ENCODE data around the gene RFC2. TPM values are rescaled to one million over a fixed set of nuclear protein-coding genes. Genes with fewer than 3 reads are reported as not detected.

RFC2 gene
- total RNA-seq, 1 donor from 2014 or later = 37.7 TPM

GRCh38 chr7:74269757-74270277, 15.6 kb upstream of the RFC2 start:
- peaks cover 0 to 8% of the 10 kb centered on the region in 2 donors for H3K4me1 ChIP-seq
- no peaks in the 10 kb centered on the region for H3K36me3 ChIP-seq
- peak overlapping the region; percentile 39 to 55 for H3K4me3 ChIP-seq
- no peaks in the 10 kb centered on the region for H3K9me3 ChIP-seq
- no peak overlapping the region for H3K27ac ChIP-seq
- TF ChIP-seq CTCF (IDR thresholded peaks at IDR 0.05) = no peak
- intact Hi-C loops (cut with DNase I) = loop anchor here (1.0 kb wide), 1 partner anchor 19 kb away; the partner anchor contains the start of gene CLIP2
- no peaks in the 10 kb centered on the region for H3K27me3 ChIP-seq
- DNase-seq (ENCODE audit: low spot score in 2 of 2) = no peak

GRCh38 chr7:74267756-74268565, 13.8 kb upstream of the RFC2 start:
- TF ChIP-seq CTCF (IDR thresholded peaks at IDR 0.05) = no peak
- no peaks in the 10 kb centered on the region for H3K9me3 ChIP-seq
- no peaks in the 10 kb centered on the region for H3K27me3 ChIP-seq
- H3K36me3 ChIP-seq = no peaks in the 10 kb centered on the region
- H3K4me3 ChIP-seq = no peak overlapping the region
- intact Hi-C loops (cut with DNase I) = no loop called here
- no peak for DNase-seq (ENCODE audit: low spot score in 2 of 2)
- peaks cover 0 to 3% of the 10 kb centered on the region in 2 donors for H3K4me1 ChIP-seq
- H3K27ac ChIP-seq = no peak overlapping the region

GRCh38 chr7:74266191-74266963, 12.2 kb upstream of the RFC2 start:
- Histone ChIP-seq H3K27me3 (no peaks in the 10 kb centered on the region), H3K27ac (no peak overlapping the region), H3K36me3 (no peaks in the 10 kb centered on the region), H3K9me3 (no peaks in the 10 kb centered on the region), H3K4me3 (no peak overlapping the region), H3K4me1 (no peaks in the 10 kb centered on the region)
- intact Hi-C loops (cut with DNase I) = no loop called here
- TF ChIP-seq CTCF (IDR thresholded peaks at IDR 0.05) = no peak
- no peak for DNase-seq (ENCODE audit: low spot score in 2 of 2)

GRCh38 chr7:74263399-74264120, 9.4 kb upstream of the RFC2 start:
- TF ChIP-seq CTCF (IDR thresholded peaks at IDR 0.05) = no peak
- DNase-seq (ENCODE audit: low spot score in 2 of 2) = no peak
- Histone ChIP-seq H3K4me1 (no peaks in the 10 kb centered on the region), H3K27ac (no peak overlapping the region), H3K9me3 (no peaks in the 10 kb centered on the region), H3K4me3 (no peak overlapping the region), H3K27me3 (no peaks in the 10 kb centered on the region), H3K36me3 (no peaks in the 10 kb centered on the region)
- intact Hi-C loops (cut with DNase I) = no loop called here

- no peaks in the 10 kb centered on the region for H3K9me3 ChIP-seq
- DNase-seq (ENCODE audit: low spot score in 2 of 2) = no peak
- no peaks in the 10 kb centered on the region for H3K27me3 ChIP-seq
- no peak overlapping the region for H3K4me3 ChIP-seq
- intact Hi-C loops (cut with DNase I) = no loop called here
- no peak for TF ChIP-seq CTCF (IDR thresholded peaks at IDR 0.05)
- H3K27ac ChIP-seq = no peak overlapping the region
- H3K36me3 ChIP-seq = no peaks in the 10 kb centered on the region
- H3K4me1 ChIP-seq = no peaks in the 10 kb centered on the region
These were observed 8.6 kb upstream of the RFC2 start for GRCh38 chr7:74262639-74263398.

Data from ascending aorta (tissue), 2 donors.